ENCODE results near the gene CT45A9.
"Not testable (repeated sequence)": the region's sequence is repeated elsewhere in the genome, so short reads cannot be mapped to it uniquely, and the experiment has no call there.

CT45A9 gene
- total RNA-seq = 0 reads per million in 17 experiments

- not testable (repeated sequence) for DNase-seq
Measured at GRCh38 chrX:135871712-135872111, at the start of gene CT45A9. Gene CT45A9 (minus strand): TSS chrX:135871812. CDS start chrX:135868061, 3,751 bp downstream.

GRCh38 chrX:135920516-135920915 is 48.9 kb upstream of the CT45A9 start:
- not testable (repeated sequence) for DNase-seq

GRCh38 chrX:135914404-135914803 is 42.8 kb upstream of the CT45A9 start:
- DNase-seq = no peak

GRCh38 chrX:135910251-135910650 is 38.6 kb upstream of the CT45A9 start:
- no peak for DNase-seq

GRCh38 chrX:135893294-135893817 is 21.7 kb upstream of the CT45A9 start, which contains the start of the genes CT45A10 and SAGE1:
Gene CT45A10 (minus strand): TSS chrX:135893444. CDS start chrX:135885344, 8,100 bp downstream.
Gene SAGE1 (plus strand): TSS chrX:135893716. CDS start chrX:135896243, 2,527 bp downstream.
- DNase-seq = no peak

- DNase-seq = no peak
Measured at GRCh38 chrX:135892781-135893180, 21.2 kb upstream of the CT45A9 start.

GRCh38 chrX:135890087-135890585 is 18.5 kb upstream of the CT45A9 start:
- DNase-seq = peak in 1 of 4 experiments; percentile 6

GRCh38 chrX:135888976-135889375 is 17.4 kb upstream of the CT45A9 start:
- DNase-seq = peak in 3 of 4 experiments; percentile 1 to 38 (median 10)

GRCh38 chrX:135888230-135888629 is 16.6 kb upstream of the CT45A9 start:
- not testable (repeated sequence) for DNase-seq

GRCh38 chrX:135882741-135883140 is 11.1 kb upstream of the CT45A9 start:
- DNase-seq = peak in 2 of 4 experiments; percentile 2 to 4

- DNase-seq = not testable (repeated sequence)
Measured at GRCh38 chrX:135854438-135854837, 17.2 kb downstream of the CT45A9 start, which contains the start of gene CT45A8. Gene CT45A8 (minus strand): TSS chrX:135854538. CDS start chrX:135850783, 3,755 bp downstream.

GRCh38 chrX:135837180-135837579 is 34.4 kb downstream of the CT45A9 start, which contains the start of gene CT45A7:
Gene CT45A7 (minus strand): TSS chrX:135837280. CDS start chrX:135833533, 3,747 bp downstream.
- not testable (repeated sequence) for DNase-seq

- not testable (repeated sequence) for DNase-seq
Measured at GRCh38 chrX:135819912-135820311, 51.7 kb downstream of the CT45A9 start, which contains the start of gene CT45A2. Gene CT45A2 (minus strand): TSS chrX:135820012. CDS start chrX:135816265, 3,747 bp downstream.

Data from suppressor macrophage (primary cell).